ENCODE data around the gene RINL.

- TF ChIP-seq, protein P1, sequence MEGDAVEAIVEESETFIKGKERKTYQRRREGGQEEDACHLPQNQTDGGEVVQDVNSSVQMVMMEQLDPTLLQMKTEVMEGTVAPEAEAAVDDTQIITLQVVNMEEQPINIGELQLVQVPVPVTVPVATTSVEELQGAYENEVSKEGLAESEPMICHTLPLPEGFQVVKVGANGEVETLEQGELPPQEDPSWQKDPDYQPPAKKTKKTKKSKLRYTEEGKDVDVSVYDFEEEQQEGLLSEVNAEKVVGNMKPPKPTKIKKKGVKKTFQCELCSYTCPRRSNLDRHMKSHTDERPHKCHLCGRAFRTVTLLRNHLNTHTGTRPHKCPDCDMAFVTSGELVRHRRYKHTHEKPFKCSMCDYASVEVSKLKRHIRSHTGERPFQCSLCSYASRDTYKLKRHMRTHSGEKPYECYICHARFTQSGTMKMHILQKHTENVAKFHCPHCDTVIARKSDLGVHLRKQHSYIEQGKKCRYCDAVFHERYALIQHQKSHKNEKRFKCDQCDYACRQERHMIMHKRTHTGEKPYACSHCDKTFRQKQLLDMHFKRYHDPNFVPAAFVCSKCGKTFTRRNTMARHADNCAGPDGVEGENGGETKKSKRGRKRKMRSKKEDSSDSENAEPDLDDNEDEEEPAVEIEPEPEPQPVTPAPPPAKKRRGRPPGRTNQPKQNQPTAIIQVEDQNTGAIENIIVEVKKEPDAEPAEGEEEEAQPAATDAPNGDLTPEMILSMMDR (IDR thresholded peaks at IDR 0.05) = no peak
- no peak for TF ChIP-seq POLR2A (IDR thresholded peaks at IDR 0.05)
Measured at GRCh38 chr19:38861368-38861767, 16.7 kb downstream of the RINL start.
